ENCODE measurements around the gene OXER1.

GRCh38 chr2:42744545-42745082 lies 19.3 kb downstream of the OXER1 start:
- no peak for TF ChIP-seq CTCF (conservative IDR thresholded peaks at IDR 0.05 in 1 of 2, IDR thresholded peaks at IDR 0.05 in 1 of 2; ENCODE audit: extremely low read depth in 1 of 2, insufficient read depth in 1 of 2, low read depth in 1 of 2, low read length in 2 of 2)
- no peak for TF ChIP-seq EZH2 (IDR thresholded peaks at IDR 0.05; ENCODE audit: borderline replicate concordance, low read length)

All from mammary epithelial cell (primary cell).